Panc1 (cell line): ENCODE data around the gene GRID1. TPM values are rescaled to one million over a fixed set of nuclear protein-coding genes. Genes with fewer than 3 reads are reported as not detected.

Experiments used
- ATAC-seq: fragments of 200-7000 bp; cut with Tn5 transposase; 2 replicates; pipeline ENCODE4 v1.9.1; 2020; ENCODE audit warnings: mild to moderate bottlenecking, moderate library complexity
- BruUV-seq: library from RNA; stranded (reverse); fragments of 400-500 nt; replicated peaks from 2 replicates; lab custom pipeline; 2021; lab: Mats Ljungman, UMichigan
- CTCF ChIA-PET: fragments of 300-600 bp; sonication (Branson Sonifier 250); formaldehyde crosslinking; loops from one replicate; lab custom pipeline; 2022; ENCODE audit warnings: antibody characterized with exemption; lab: Charles Lee
- POLR2A ChIA-PET: fragments of 300-600 bp; sonication (Branson Sonifier 250); formaldehyde crosslinking; loops from one replicate; lab custom pipeline; 2022; ENCODE audit warnings: antibody characterized with exemption; lab: Charles Lee
- DNase-seq: peaks from one replicate; pipeline ENCODE4 v3.0.0-alpha.2; 2010; ENCODE audit warnings: low read depth, low spot score
- H3K27ac ChIP-seq: 2 replicates; pipeline ENCODE4 v1.5.1; 2011; ENCODE audit warnings: mild to moderate bottlenecking, low read length, inconsistent platforms
- H3K27me3 ChIP-seq: fragments of 200-500 bp; sonication (Bioruptor generic); 2 replicates; pipeline ENCODE4 v1.6.0; 2014; ENCODE audit warnings: low read length, inconsistent platforms; ENCODE audit not compliant: control insufficient read depth, insufficient read depth
- H3K36me3 ChIP-seq: fragments of 200-500 bp; sonication (Bioruptor generic); 2 replicates; pipeline ENCODE4 v1.5.1; 2014; ENCODE audit warnings: inconsistent platforms, mild to moderate bottlenecking, low read length, moderate library complexity; ENCODE audit not compliant: control insufficient read depth, insufficient read depth
- H3K4me1 ChIP-seq: 2 replicates; pipeline ENCODE4 v1.5.1; 2011; ENCODE audit warnings: inconsistent platforms, mild to moderate bottlenecking, low read length, moderate library complexity; ENCODE audit not compliant: control insufficient read depth, insufficient read depth
- H3K4me3 ChIP-seq, 2 experiments: 2 replicates each; pipeline ENCODE4 v1.5.1; 2011 to 2012; ENCODE audit warnings: low read depth in 2 of 2, low read length in 2 of 2, mild to moderate bottlenecking in 2 of 2, inconsistent platforms in 1 of 2, moderate library complexity in 1 of 2
- H3K9me3 ChIP-seq: fragments of 200-500 bp; sonication (Bioruptor generic); 2 replicates; pipeline ENCODE4 v1.5.1; 2014; ENCODE audit warnings: low read depth, mild to moderate bottlenecking, inconsistent platforms, low read length, moderate library complexity; ENCODE audit not compliant: control insufficient read depth, insufficient read depth
- CTCF ChIP-seq: fragments of 450-650 bp; IDR thresholded peaks from 2 replicates; pipeline ENCODE4 v1.5.1; 2017; ENCODE audit warnings: mild to moderate bottlenecking
- POLR2AphosphoS5 ChIP-seq: IDR thresholded peaks from 2 replicates; pipeline ENCODE4 v1.6.1; 2012; ENCODE audit warnings: mild to moderate bottlenecking, low read depth, low read length, moderate library complexity
- REST ChIP-seq, 2 experiments: IDR thresholded peaks; 2 replicates each; pipeline ENCODE4 v1.6.1; 2011 to 2012; ENCODE audit warnings: low read depth in 2 of 2, control low read depth in 1 of 2, low read length in 1 of 2, mild to moderate bottlenecking in 1 of 2, moderate library complexity in 1 of 2; ENCODE audit not compliant: insufficient read depth in 1 of 2
- SIN3A ChIP-seq: IDR thresholded peaks from 2 replicates; pipeline ENCODE4 v1.6.1; 2012; ENCODE audit warnings: low read depth, mild to moderate bottlenecking, low read length, moderate library complexity, borderline replicate concordance; ENCODE audit not compliant: insufficient read depth
- TCF7L2 ChIP-seq: IDR thresholded peaks from 2 replicates; pipeline ENCODE4 v1.6.1; 2011; ENCODE audit warnings: mild to moderate bottlenecking, low read depth, low read length, inconsistent platforms
- in situ Hi-C: cut with HindIII; loops from 2 replicates; pipeline ENCODE4 v1.10.0; 2016; ENCODE audit warnings: low sequenced_read_pairs, low pct_unique_long_range_greater_than_20kb
- intact Hi-C: fragments of 100-400 bp; cut with micrococcal nuclease; formaldehyde crosslinking; loops from one replicate; pipeline ENCODE4 v1.10.0; 2022; ENCODE audit not compliant: unreplicated experiment
- total RNA-seq: library from RNA; stranded (reverse); gene quantifications from one replicate; pipeline ENCODE4 v1.2.1, GENCODE V29; 2021; ENCODE audit not compliant: unreplicated experiment

GRID1 gene
- total RNA-seq, 1 experiment from 2014 or later = 2.3 TPM

GRCh38 chr10:86377797-86378146 lies 11.2 kb upstream of the GRID1 start:
- Histone ChIP-seq H3K9me3 (no peaks in the 10 kb centered on the region), H3K4me3 (no peak overlapping the region), H3K4me1 (no peaks in the 10 kb centered on the region), H3K27ac (no peak overlapping the region), H3K27me3 (peaks cover 11% of the 10 kb centered on the region), H3K36me3 (no peaks in the 10 kb centered on the region)
- no TSS peak for BruUV-seq
- no peak for TF ChIP-seq CTCF
- no peak for TF ChIP-seq TCF7L2
- TF ChIP-seq POLR2AphosphoS5 = no peak
- no peak for TF ChIP-seq SIN3A
- no peak for TF ChIP-seq REST (IDR thresholded peaks at IDR 0.05; ENCODE audit: insufficient read depth in 1 of 2, low read depth in 2 of 2, low read length in 1 of 2)
- ChIA-PET POLR2A (no interaction called here), CTCF (no interaction called here)
- DNase-seq (no peak), ATAC-seq (no peak)
- in situ Hi-C loops = no loop called here
- intact Hi-C loops = loop anchor here (5.0 to 10.0 kb wide), 4 partner anchors 115 to 1823 kb away; no protein-coding TSS in a partner anchor

- ATAC-seq = peak; percentile 99
- H3K4me3 ChIP-seq = no peak overlapping the region
Observed at GRCh38 chr10:86376852-86377796, 10.5 kb upstream of the GRID1 start.

More at GRCh38 chr10:86376852-86377796, 10.5 kb upstream of the GRID1 start:
- Histone ChIP-seq H3K27me3 (peaks cover 11% of the 10 kb centered on the region), H3K36me3 (no peaks in the 10 kb centered on the region), H3K27ac (no peak overlapping the region), H3K4me1 (no peaks in the 10 kb centered on the region), H3K9me3 (no peaks in the 10 kb centered on the region)
- TF ChIP-seq CTCF = peak; percentile 100
- TF ChIP-seq POLR2AphosphoS5 = no peak
- peak; percentile 22 for DNase-seq
- CTCF ChIA-PET = interaction anchor here (1.3 kb wide), 1 partner anchor 29 kb away, joined by 3 read pairs; no protein-coding TSS in a partner anchor
- BruUV-seq = no TSS peak
- intact Hi-C loops = loop anchor here (5.0 to 10.0 kb wide), 4 partner anchors 115 to 1822 kb away; no protein-coding TSS in a partner anchor
- POLR2A ChIA-PET = no interaction called here
- in situ Hi-C loops = no loop called here
